Measurements from ENCODE around the gene COL16A1.
A peak's percentile ranks its signal among the peaks of the same experiment; 100 is the strongest.

COL16A1 gene

DNA sequence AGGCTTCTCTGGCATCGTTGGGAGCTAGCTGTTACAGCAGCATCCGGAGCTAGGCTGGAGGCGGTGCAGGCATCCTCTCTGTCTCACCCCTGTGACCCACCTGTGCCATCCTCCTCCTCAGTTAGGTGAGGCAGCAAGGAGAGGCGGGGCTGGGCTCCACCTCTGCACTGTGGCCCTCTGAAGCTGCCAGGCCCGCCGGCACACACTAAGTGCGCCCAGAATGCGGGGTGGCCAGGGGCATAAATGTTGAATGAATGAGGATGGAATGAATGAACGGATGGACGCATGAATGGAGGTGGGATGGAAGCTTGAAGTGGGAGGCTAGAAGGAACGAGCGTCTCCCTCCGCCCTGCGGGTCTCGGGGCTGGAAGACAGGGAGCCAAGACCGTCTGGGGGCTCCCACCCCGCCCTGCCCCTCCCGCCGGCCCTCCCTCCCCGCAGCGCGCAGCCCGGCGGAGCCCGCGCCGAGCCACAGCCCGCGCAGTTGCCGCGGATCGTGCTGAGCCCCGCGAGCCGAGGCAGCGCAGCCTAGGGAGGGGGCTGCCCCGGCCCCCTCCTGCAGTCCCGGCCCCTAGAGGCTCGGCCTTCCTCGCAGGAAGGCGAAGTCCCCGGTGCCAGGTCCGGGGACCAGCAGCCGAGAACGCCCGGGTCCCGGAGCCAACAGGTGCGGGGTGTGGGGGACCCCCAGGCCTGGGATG is 86.5 kb downstream of the COL16A1 start, which contains the start of gene HCRTR1:
TSS of gene HCRTR1 (plus strand) at position 472 of the 698 bp plus-strand sequence. CDS start 1,504 bp downstream, outside the sequence.
- no peak for TF ChIP-seq CTCF (IDR thresholded peaks at IDR 0.05)
- peak within 1 kb of the TSS; percentile 75 for H3K4me3 ChIP-seq
- DNase-seq (ENCODE audit: low spot score): peak; percentile 58
- H3K27ac ChIP-seq: peak within 1 kb of the TSS in 1 of 2 donors; percentile 40

DNA sequence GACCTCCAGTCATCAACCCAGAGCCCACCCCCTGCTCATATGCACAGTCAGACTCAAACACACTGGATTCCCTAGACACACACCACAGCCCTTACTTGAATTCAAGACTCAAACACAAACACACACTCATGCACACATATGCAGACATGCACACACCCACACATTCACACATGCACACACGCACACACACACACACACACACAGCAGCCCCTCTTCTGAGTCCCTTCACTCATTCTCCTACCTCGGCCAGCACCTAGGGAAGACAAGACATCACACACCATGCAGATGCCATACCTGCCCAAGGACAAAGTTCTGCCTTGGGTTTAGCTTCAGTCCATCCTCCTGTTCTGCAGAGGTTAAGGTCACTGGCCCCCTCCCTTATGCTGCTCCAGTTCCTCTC is 87.9 kb downstream of the COL16A1 start:
- no peak overlapping the region for H3K27ac ChIP-seq
- no peak for DNase-seq (ENCODE audit: low spot score)
- H3K4me3 ChIP-seq: no peak overlapping the region
- TF ChIP-seq CTCF (IDR thresholded peaks at IDR 0.05): no peak

- H3K4me3 ChIP-seq: no peak overlapping the region
- peak overlapping the region in 1 of 2 donors; percentile 79 for H3K27ac ChIP-seq
- peak; percentile 56 for DNase-seq (ENCODE audit: low spot score)
- TF ChIP-seq CTCF (IDR thresholded peaks at IDR 0.05): no peak
These were observed 88.4 kb downstream of the COL16A1 start for GRCh38 chr1:31615414-31615813.

GRCh38 chr1:31614414-31615005 is 89.3 kb downstream of the COL16A1 start:
- TF ChIP-seq CTCF (IDR thresholded peaks at IDR 0.05): no peak
- Histone ChIP-seq H3K27ac (peak overlapping the region; percentile 66 to 79), H3K4me3 (no peak overlapping the region)
- DNase-seq (ENCODE audit: low spot score): peak; percentile 80

DNA sequence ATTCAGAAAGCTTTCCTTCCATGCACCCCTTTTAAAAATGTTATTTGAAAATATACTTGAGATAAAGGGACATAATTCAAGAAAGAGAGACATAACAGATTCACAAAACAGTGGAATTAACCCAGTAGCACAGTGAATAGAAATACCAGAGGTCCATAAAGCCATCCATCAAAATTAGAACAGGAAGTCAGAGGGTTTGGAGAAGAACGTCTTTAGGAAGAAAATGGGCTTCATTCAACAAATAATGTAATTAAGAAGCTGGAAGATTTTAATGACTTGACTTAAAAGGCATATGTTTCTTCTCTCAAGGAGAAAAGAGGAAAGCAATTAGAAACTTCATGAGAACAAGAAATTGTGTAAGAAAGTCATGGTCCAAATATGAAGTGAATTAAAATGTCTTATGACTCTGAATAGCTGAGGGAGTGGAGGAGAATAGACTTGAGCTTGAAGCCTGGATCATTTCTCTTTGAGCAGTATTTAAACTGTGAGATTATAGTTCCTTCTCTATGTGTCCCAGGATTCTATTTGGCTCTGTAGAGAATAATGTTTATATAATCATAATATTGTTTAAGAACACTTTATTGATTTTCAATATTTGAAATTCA is 94.2 kb downstream of the COL16A1 start:
- no peak overlapping the region for H3K4me3 ChIP-seq
- TF ChIP-seq CTCF (IDR thresholded peaks at IDR 0.05): no peak
- DNase-seq (ENCODE audit: low spot score): no peak
- no peak overlapping the region for H3K27ac ChIP-seq

- no peak overlapping the region for H3K27ac ChIP-seq
- DNase-seq (ENCODE audit: low spot score): peak; percentile 36
- H3K4me3 ChIP-seq: no peak overlapping the region
- TF ChIP-seq CTCF (IDR thresholded peaks at IDR 0.05): no peak
These were observed 96.5 kb downstream of the COL16A1 start for GRCh38 chr1:31607360-31607759.
